Endothelial cell of umbilical vein (primary cell): ENCODE data around the gene CIDEC. TPM values are rescaled to one million over a fixed set of nuclear protein-coding genes. Genes with fewer than 3 reads are reported as not detected.

ENCODE experiments used
- BruUV-seq: library from RNA; stranded (reverse); fragments of 400-500 nt; replicated peaks from 2 replicates; lab custom pipeline; 2021; lab: Mats Ljungman, UMichigan
- CTCF ChIA-PET: fragments of 300-600, 350-600 bp; sonication (Branson Sonifier 250); formaldehyde crosslinking; loops from one replicate; lab custom pipeline; 2021; ENCODE audit warnings: antibody characterized with exemption, inconsistent platforms; lab: Charles Lee
- POLR2A ChIA-PET: fragments of 300-600, 350-600 bp; sonication (Branson Sonifier 250); formaldehyde crosslinking; loops from one replicate; lab custom pipeline; 2021; ENCODE audit warnings: antibody characterized with exemption, inconsistent platforms; lab: Charles Lee
- DNase-seq: peaks from one replicate; pipeline ENCODE4 v3.0.0-alpha.2; 2011; ENCODE audit warnings: low read depth, low spot score
- FAIRE-seq: peaks from 2 replicates; lab custom pipeline; 2011; peaks lifted over from hg19 to GRCh38; lab: Jason Lieb, UNC
- H2AFZ ChIP-seq: 2 replicates; pipeline ENCODE4 v1.6.0; 2012; ENCODE audit warnings: low read depth, low read length, control low read depth, inconsistent platforms
- H3K27ac ChIP-seq: 2 replicates; pipeline ENCODE4 v1.5.1; 2011; ENCODE audit warnings: low read depth, mild to moderate bottlenecking, control low read depth, low read length, moderate library complexity; ENCODE audit not compliant: insufficient read depth
- H3K27me3 ChIP-seq, 2 experiments: 2 replicates each; pipeline versions ENCODE4 v1.6.0 to v1.6.1; 2011; ENCODE audit warnings: low read length in 2 of 2, mixed read lengths in 1 of 2; ENCODE audit not compliant: control insufficient read depth in 2 of 2, insufficient read depth in 2 of 2
- H3K36me3 ChIP-seq, 2 experiments: 2 replicates in 1 of 2; 3 replicates in 1 of 2; pipeline ENCODE4 v1.5.1; 2011; ENCODE audit warnings: low read length in 2 of 2, mild to moderate bottlenecking in 1 of 2, moderate library complexity in 1 of 2; ENCODE audit not compliant: control insufficient read depth in 2 of 2, insufficient read depth in 2 of 2; ENCODE audit errors: extremely low read depth in 1 of 2
- H3K4me1 ChIP-seq: 3 replicates; pipeline ENCODE4 v1.5.1; 2011; ENCODE audit warnings: mild to moderate bottlenecking, low read length; ENCODE audit not compliant: control insufficient read depth, insufficient read depth; ENCODE audit errors: extremely low read depth
- H3K4me2 ChIP-seq: 2 replicates; pipeline ENCODE4 v1.6.1; 2011; ENCODE audit warnings: low read length, control low read depth, mixed read lengths; ENCODE audit not compliant: insufficient read depth
- H3K4me3 ChIP-seq, 3 experiments: fragments of 200-600 bp in 1 of 3; sonication (generic), shearing (Covaris generic) in 1 of 3; replicated peaks in 1 of 3; 2 replicates each; pipeline ENCODE4 v1.5.1; 2011 to 2016; ENCODE audit warnings: control low read depth in 3 of 3, low read length in 3 of 3, mild to moderate bottlenecking in 2 of 3, inconsistent platforms in 1 of 3, low read depth in 1 of 3, moderate library complexity in 1 of 3; ENCODE audit not compliant: insufficient read depth in 1 of 3
- H3K79me2 ChIP-seq: 2 replicates; pipeline ENCODE4 v1.6.0; 2012; ENCODE audit warnings: low read length, inconsistent platforms; ENCODE audit not compliant: control insufficient read depth, insufficient read depth
- H3K9ac ChIP-seq: replicated peaks from 2 replicates; pipeline ENCODE3; 2011; ENCODE audit warnings: low read length, control low read depth; ENCODE audit not compliant: insufficient read depth; ENCODE audit errors: extremely low read depth
- H3K9me1 ChIP-seq: replicated peaks from 3 replicates; pipeline ENCODE4 v1.6.0; 2011; ENCODE audit warnings: mild to moderate bottlenecking, low read length; ENCODE audit not compliant: control insufficient read depth, insufficient read depth; ENCODE audit errors: extremely low read depth
- H3K9me3 ChIP-seq: replicated peaks from 2 replicates; pipeline ENCODE4 v1.5.1; 2012; ENCODE audit warnings: low read length, inconsistent platforms; ENCODE audit not compliant: control insufficient read depth, insufficient read depth
- H4K20me1 ChIP-seq: replicated peaks from 2 replicates; pipeline ENCODE3; 2011; ENCODE audit warnings: mild to moderate bottlenecking, low read length; ENCODE audit not compliant: control insufficient read depth, insufficient read depth; ENCODE audit errors: extremely low read depth
- FOS ChIP-seq: IDR thresholded peaks from 2 replicates; pipeline ENCODE4 v1.6.1; 2011; ENCODE audit warnings: mild to moderate bottlenecking, low read length, moderate library complexity, borderline replicate concordance; ENCODE audit not compliant: insufficient read depth
- JUN ChIP-seq: IDR thresholded peaks from 2 replicates; pipeline ENCODE4 v1.6.1; 2011; ENCODE audit warnings: borderline replicate concordance, low read depth; ENCODE audit not compliant: insufficient read length, insufficient read depth
- POLR2A ChIP-seq: IDR thresholded peaks from 2 replicates; pipeline ENCODE4 v1.6.1; 2012; ENCODE audit warnings: low read depth, mild to moderate bottlenecking, control low read depth, low read length
- dilution Hi-C: fragments of 300-500 bp; cut with MboI; formaldehyde crosslinking; loops from one replicate; pipeline ENCODE4 v1.15.0; 2019; ENCODE audit warnings: low sequenced_read_pairs; ENCODE audit not compliant: extremely low pct_ligation_motif_present
- intact Hi-C: fragments of 100-400 bp; cut with micrococcal nuclease; formaldehyde crosslinking; loops from one replicate; pipeline ENCODE4 v1.10.0; 2022
- polyA plus RNA-seq, 4 experiments: library from polyadenylated mRNA; depleted of rRNA in 3 of 4; stranded (reverse) in 3 of 4; unstranded in 1 of 4; fragments of >200 nt; gene quantifications; 2 replicates each; pipeline versions ENCODE4 v1.2.1 to v1.2.3, GENCODE V29; 2011 to 2012; ENCODE audit warnings: missing spikeins in 1 of 4
- total RNA-seq: library from RNA; stranded (reverse); gene quantifications from 2 replicates; pipeline ENCODE4 v1.2.3, GENCODE V29; 2021
- TF ChIP-seq, protein P1 (sequence below), 2 donors: IDR thresholded peaks; 1 replicate in 1 of 2; 2 replicates in 1 of 2; pipeline ENCODE4 v1.5.1; 2011; ENCODE audit warnings: low read length in 2 of 2, mild to moderate bottlenecking in 2 of 2, moderate library complexity in 2 of 2, control low read depth in 1 of 2, inconsistent platforms in 1 of 2, low read depth in 1 of 2; ENCODE audit not compliant: insufficient read depth in 1 of 2; ENCODE audit errors: extremely low read depth in 1 of 2
- TF ChIP-seq, protein P2 (sequence below): IDR thresholded peaks from 2 replicates; pipeline ENCODE4 v1.6.1; 2011; ENCODE audit not compliant: insufficient read depth, insufficient read length

CIDEC gene
- total and polyA plus RNA-seq, 2 donors (not counting 3 experiments of a cell fraction or from before 2014, with no cell fraction given) = 0.14 TPM; not detected in 1

DNA sequence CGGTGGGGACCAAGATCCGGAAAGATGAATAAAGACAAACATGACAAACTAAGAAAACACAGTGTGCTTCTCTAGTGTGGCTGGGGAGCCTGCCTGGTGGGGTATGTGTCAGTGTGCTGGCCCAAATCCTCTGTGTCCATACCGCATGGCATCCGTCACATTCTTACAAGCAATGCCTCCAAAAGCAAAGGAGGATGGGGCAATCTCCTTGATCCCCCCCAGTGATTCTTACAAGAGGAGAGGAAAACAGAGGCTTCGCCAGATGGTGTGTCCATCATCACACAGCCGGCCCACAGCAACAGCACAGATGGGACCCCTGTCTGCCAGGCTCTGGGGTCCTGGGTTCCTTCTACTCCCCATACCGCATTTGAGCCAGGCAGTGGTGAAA lies 36.3 kb upstream of the CIDEC start:
- no peak overlapping the region for H3K9ac ChIP-seq

More for the DNA sequence above, 36.3 kb upstream of the CIDEC start:
- DNase-seq = no peak
- no TSS peak for BruUV-seq
- no peaks in the 10 kb centered on the region for H3K9me3 ChIP-seq
- H3K27me3 ChIP-seq = no peaks in the 10 kb centered on the region
- no peaks in the 10 kb centered on the region for H3K79me2 ChIP-seq
- H3K4me1 ChIP-seq = peaks cover 13% of the 10 kb centered on the region
- intact Hi-C loops (loop anchor here (1.0 to 2.0 kb wide), 3 partner anchors 14 to 124 kb away; partner anchors contain the start of genes ARPC4, IL17RE, RPUSD3 and TADA3), dilution Hi-C loops (no loop called here)
- peak overlapping the region; percentile 73 for H3K4me2 ChIP-seq
- no peak overlapping the region for H3K27ac ChIP-seq
- H2AFZ ChIP-seq = peak overlapping the region; percentile 49
- H4K20me1 ChIP-seq = no peaks in the 10 kb centered on the region
- no peaks in the 10 kb centered on the region for H3K9me1 ChIP-seq
- ChIA-PET POLR2A (interaction anchor here (1.2 kb wide), 1 partner anchor 30 kb away, joined by 5 read pairs; no protein-coding TSS in a partner anchor), CTCF (interaction anchor here (0.8 to 2.8 kb wide), 7 partner anchors 14 to 78 kb away, joined by 3 to 11 read pairs (median 5); partner anchors contain the start of genes CRELD1 and JAGN1)
- FAIRE-seq = no peak
- TF ChIP-seq FOS (no peak), JUN (no peak), POLR2A (no peak)
- TF ChIP-seq, protein P1, sequence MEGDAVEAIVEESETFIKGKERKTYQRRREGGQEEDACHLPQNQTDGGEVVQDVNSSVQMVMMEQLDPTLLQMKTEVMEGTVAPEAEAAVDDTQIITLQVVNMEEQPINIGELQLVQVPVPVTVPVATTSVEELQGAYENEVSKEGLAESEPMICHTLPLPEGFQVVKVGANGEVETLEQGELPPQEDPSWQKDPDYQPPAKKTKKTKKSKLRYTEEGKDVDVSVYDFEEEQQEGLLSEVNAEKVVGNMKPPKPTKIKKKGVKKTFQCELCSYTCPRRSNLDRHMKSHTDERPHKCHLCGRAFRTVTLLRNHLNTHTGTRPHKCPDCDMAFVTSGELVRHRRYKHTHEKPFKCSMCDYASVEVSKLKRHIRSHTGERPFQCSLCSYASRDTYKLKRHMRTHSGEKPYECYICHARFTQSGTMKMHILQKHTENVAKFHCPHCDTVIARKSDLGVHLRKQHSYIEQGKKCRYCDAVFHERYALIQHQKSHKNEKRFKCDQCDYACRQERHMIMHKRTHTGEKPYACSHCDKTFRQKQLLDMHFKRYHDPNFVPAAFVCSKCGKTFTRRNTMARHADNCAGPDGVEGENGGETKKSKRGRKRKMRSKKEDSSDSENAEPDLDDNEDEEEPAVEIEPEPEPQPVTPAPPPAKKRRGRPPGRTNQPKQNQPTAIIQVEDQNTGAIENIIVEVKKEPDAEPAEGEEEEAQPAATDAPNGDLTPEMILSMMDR (IDR thresholded peaks at IDR 0.05; ENCODE audit: extremely low read depth in 1 of 2, insufficient read depth in 1 of 2, low read depth in 1 of 2, low read length in 2 of 2) = no peak
- TF ChIP-seq, protein P2, sequence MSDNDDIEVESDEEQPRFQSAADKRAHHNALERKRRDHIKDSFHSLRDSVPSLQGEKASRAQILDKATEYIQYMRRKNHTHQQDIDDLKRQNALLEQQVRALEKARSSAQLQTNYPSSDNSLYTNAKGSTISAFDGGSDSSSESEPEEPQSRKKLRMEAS = no peak
- no peaks in the 10 kb centered on the region for H3K36me3 ChIP-seq
- no peak overlapping the region for H3K4me3 ChIP-seq
